Activated CD4-positive, alpha-beta memory T cell treated with anti-CD3 and anti-CD28 coated beads for 36 hours (primary cell): ENCODE results near the gene ELAPOR1. TPM values are rescaled to one million over a fixed set of nuclear protein-coding genes. Genes with fewer than 3 reads are reported as not detected.
A peak's percentile ranks its signal among the peaks of the same experiment; 100 is the strongest.

Source experiments
- CTCF ChIA-PET: fragments of 350-600 bp; sonication (Branson Sonifier 250); formaldehyde crosslinking; loops from one replicate; lab custom pipeline; 2021; ENCODE audit warnings: antibody characterized with exemption, inconsistent platforms; lab: Charles Lee
- POLR2A ChIA-PET: fragments of 350-600 bp; sonication (Branson Sonifier 250); formaldehyde crosslinking; loops from one replicate; lab custom pipeline; 2021; ENCODE audit warnings: antibody characterized with exemption; lab: Charles Lee
- DNase-seq: peaks from one replicate; pipeline ENCODE4 v3.0.0-alpha.2; 2020
- H3K27ac Mint-ChIP-seq: one replicate; pipeline ENCODE4 v1.8.0; 2021; ENCODE audit warnings: mixed read lengths
- H3K27me3 Mint-ChIP-seq: one replicate; pipeline ENCODE4 v1.8.0; 2021; ENCODE audit warnings: mixed read lengths
- H3K36me3 Mint-ChIP-seq: one replicate; pipeline ENCODE4 v1.8.0; 2021; ENCODE audit warnings: mixed read lengths
- H3K4me1 Mint-ChIP-seq: one replicate; pipeline ENCODE4 v1.8.0; 2021; ENCODE audit warnings: low read depth, mixed read lengths
- H3K4me3 Mint-ChIP-seq: one replicate; pipeline ENCODE4 v1.8.0; 2021; ENCODE audit warnings: mild to moderate bottlenecking, mixed read lengths
- H3K9me3 Mint-ChIP-seq: one replicate; pipeline ENCODE4 v1.8.0; 2021; ENCODE audit warnings: mixed read lengths
- intact Hi-C: fragments of 100-400 bp; cut with micrococcal nuclease; formaldehyde crosslinking; loops from one replicate; pipeline ENCODE4 v1.15.1; 2023
- total RNA-seq, 2 experiments: library from RNA; stranded (reverse); gene quantifications; one replicate each; pipeline ENCODE4 v1.2.3, GENCODE V29; 2021

Gene ELAPOR1
- total RNA-seq, 2 experiments from 2014 or later: 9.1 to 11.5 TPM

- no peak for DNase-seq
- intact Hi-C loops: no loop called here
- Mint-ChIP-seq H3K27me3 (no peaks in the 10 kb centered on the region), H3K27ac (peak overlapping the region; percentile 20), H3K4me1 (peaks cover 37% of the 10 kb centered on the region), H3K36me3 (no peaks in the 10 kb centered on the region), H3K4me3 (no peak overlapping the region), H3K9me3 (no peaks in the 10 kb centered on the region)
- CTCF ChIA-PET: interaction anchor here (0.8 to 2.8 kb wide), 5 partner anchors 14 to 675 kb away, joined by 3 to 34 read pairs (median 3); no protein-coding TSS in a partner anchor
- POLR2A ChIA-PET: interaction anchor here (0.5 to 4.5 kb wide), 2 partner anchors 16 to 332 kb away, joined by 3 to 35 read pairs; no protein-coding TSS in a partner anchor
Observed at GRCh38 chr1:109116286-109116685, 2.4 kb downstream of the ELAPOR1 start.

GRCh38 chr1:109118089-109118488, 4.2 kb downstream of the ELAPOR1 start:
- no peaks in the 10 kb centered on the region for H3K36me3 Mint-ChIP-seq
- no peak for DNase-seq
- ChIA-PET POLR2A (no interaction called here), CTCF (interaction anchor here (1.2 kb wide), 1 partner anchor 156 kb away, joined by 4 read pairs; no protein-coding TSS in a partner anchor)
- intact Hi-C loops: no loop called here
- no peak overlapping the region for H3K4me3 Mint-ChIP-seq
- H3K4me1 Mint-ChIP-seq: peaks cover 32% of the 10 kb centered on the region
- no peaks in the 10 kb centered on the region for H3K9me3 Mint-ChIP-seq
- H3K27me3 Mint-ChIP-seq: no peaks in the 10 kb centered on the region
- no peak overlapping the region for H3K27ac Mint-ChIP-seq

GRCh38 chr1:109120356-109120755, 6.4 kb downstream of the ELAPOR1 start:
- POLR2A ChIA-PET: no interaction called here

DNA sequence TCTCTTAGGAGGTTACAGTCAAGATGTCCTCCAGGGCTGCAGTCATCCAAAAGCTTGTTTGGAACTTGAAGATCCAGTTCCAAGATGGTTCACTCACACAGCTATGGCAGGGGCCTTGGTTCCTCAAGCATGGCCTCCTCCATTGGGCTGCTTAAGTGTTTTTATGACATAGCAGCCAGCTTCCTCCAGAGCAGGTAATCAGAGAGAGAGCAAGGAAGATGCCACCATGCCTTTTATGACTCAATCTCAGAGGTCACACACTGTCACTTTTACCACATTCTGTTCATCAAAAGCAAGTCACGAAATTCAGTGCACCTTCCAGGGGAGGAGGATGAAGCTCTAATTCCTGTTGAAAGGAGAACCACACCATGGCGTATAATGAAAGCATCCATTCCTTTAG, 17.1 kb downstream of the ELAPOR1 start:
- POLR2A ChIA-PET: no interaction called here
- CTCF ChIA-PET: interaction anchor here (1.0 to 2.0 kb wide), 6 partner anchors 15 to 402 kb away, joined by 3 to 6 read pairs (median 3); partner anchors contain the start of gene ELAPOR1
- Mint-ChIP-seq H3K27ac (no peak overlapping the region), H3K4me3 (no peak overlapping the region), H3K4me1 (peaks cover 9% of the 10 kb centered on the region), H3K9me3 (no peaks in the 10 kb centered on the region), H3K27me3 (no peaks in the 10 kb centered on the region), H3K36me3 (no peaks in the 10 kb centered on the region)
- DNase-seq: no peak
- intact Hi-C loops: no loop called here

More at GRCh38 chr1:109120356-109120755, 6.4 kb downstream of the ELAPOR1 start:
- H3K4me1 Mint-ChIP-seq: peaks cover 14% of the 10 kb centered on the region
- no peak for DNase-seq
- CTCF ChIA-PET: interaction anchor here (3.0 kb wide), 1 partner anchor 8 kb away, joined by 10 read pairs; a partner anchor contains a TSS
- no peaks in the 10 kb centered on the region for H3K9me3 Mint-ChIP-seq
- H3K36me3 Mint-ChIP-seq: no peaks in the 10 kb centered on the region
- no peak overlapping the region for H3K4me3 Mint-ChIP-seq
- intact Hi-C loops: no loop called here
- no peaks in the 10 kb centered on the region for H3K27me3 Mint-ChIP-seq
- H3K27ac Mint-ChIP-seq: no peak overlapping the region

GRCh38 chr1:109131800-109132199, 17.9 kb downstream of the ELAPOR1 start:
- H3K4me3 Mint-ChIP-seq: no peak overlapping the region
- POLR2A ChIA-PET: no interaction called here
- H3K36me3 Mint-ChIP-seq: no peaks in the 10 kb centered on the region
- H3K27me3 Mint-ChIP-seq: no peaks in the 10 kb centered on the region
- no peaks in the 10 kb centered on the region for H3K9me3 Mint-ChIP-seq
- H3K27ac Mint-ChIP-seq: no peak overlapping the region
- no peak for DNase-seq
- CTCF ChIA-PET: interaction anchor here (1.0 to 2.0 kb wide), 3 partner anchors 17 to 32 kb away, joined by 3 to 6 read pairs (median 3); partner anchors contain the start of gene ELAPOR1
- peaks cover 10% of the 10 kb centered on the region for H3K4me1 Mint-ChIP-seq
- intact Hi-C loops: no loop called here

DNA sequence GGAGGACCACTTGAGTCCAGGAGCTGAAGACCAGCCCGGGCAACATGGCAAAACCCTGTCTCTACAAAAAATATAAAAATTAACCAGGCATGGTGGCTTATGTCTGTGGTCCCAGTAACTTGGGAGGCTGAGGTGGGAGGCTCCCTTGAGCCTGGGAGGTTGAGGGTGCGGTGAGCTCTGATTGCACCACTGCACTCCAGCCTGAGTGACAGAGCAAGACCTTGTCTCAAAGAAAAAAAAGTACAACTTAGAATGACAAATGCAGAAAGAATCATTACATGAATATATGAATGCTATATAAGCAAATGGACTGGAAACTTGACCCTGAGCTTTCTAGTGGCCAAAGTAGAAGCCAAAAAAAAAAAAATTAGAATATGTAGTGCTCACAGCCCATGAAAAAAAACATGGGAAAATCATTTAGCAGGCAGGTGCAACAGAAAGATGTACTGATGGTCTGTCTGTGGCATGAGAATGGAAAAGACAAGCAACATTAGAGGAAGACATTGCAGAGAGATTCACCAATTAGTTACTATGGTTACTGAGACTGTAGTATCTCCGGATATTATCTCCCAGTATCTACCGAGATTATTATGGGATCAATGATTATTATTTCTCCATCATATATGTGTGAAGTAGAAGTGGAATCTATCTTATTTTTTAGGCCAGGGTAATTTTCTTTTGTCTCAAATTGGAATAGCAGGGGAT, 19.2 kb downstream of the ELAPOR1 start:
- ChIA-PET CTCF (no interaction called here), POLR2A (no interaction called here)
- intact Hi-C loops: no loop called here

DNA sequence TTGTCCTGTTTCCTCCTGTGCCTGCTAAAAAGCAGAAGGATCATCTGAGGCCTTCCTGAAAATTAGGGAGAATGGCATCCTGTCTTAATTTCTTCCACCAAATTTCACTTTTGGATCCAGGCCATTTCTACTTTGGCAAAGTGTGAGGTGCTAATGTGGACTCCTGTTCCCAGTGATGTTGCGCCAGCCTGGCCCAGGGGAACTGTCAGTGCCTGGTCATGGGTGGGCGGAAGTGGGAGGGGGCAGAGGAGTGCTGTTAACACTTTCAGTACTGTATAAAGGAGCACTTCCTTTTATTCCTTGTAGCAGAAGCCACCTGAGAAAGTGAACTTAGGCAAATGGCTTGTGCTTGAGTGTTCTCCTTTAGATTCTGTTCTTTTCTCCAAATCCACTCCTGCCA, 19.9 kb downstream of the ELAPOR1 start:
- H3K27ac Mint-ChIP-seq: no peak overlapping the region
- intact Hi-C loops: no loop called here
- ChIA-PET CTCF (no interaction called here), POLR2A (no interaction called here)
- no peaks in the 10 kb centered on the region for H3K36me3 Mint-ChIP-seq
- no peaks in the 10 kb centered on the region for H3K9me3 Mint-ChIP-seq
- peaks cover 10% of the 10 kb centered on the region for H3K4me1 Mint-ChIP-seq
- H3K27me3 Mint-ChIP-seq: no peaks in the 10 kb centered on the region
- no peak overlapping the region for H3K4me3 Mint-ChIP-seq
- no peak for DNase-seq

More for the DNA sequence above, 19.2 kb downstream of the ELAPOR1 start:
- H3K27ac Mint-ChIP-seq: no peak overlapping the region
- no peak overlapping the region for H3K4me3 Mint-ChIP-seq
- no peak for DNase-seq
- H3K36me3 Mint-ChIP-seq: no peaks in the 10 kb centered on the region
- no peaks in the 10 kb centered on the region for H3K9me3 Mint-ChIP-seq
- H3K4me1 Mint-ChIP-seq: peaks cover 10% of the 10 kb centered on the region
- no peaks in the 10 kb centered on the region for H3K27me3 Mint-ChIP-seq

- POLR2A ChIA-PET: interaction anchor here (0.7 kb wide), 1 partner anchor 118 kb away, joined by 3 read pairs; no protein-coding TSS in a partner anchor
- DNase-seq: no peak
- CTCF ChIA-PET: interaction anchor here (0.6 to 1.4 kb wide), 3 partner anchors 22 to 369 kb away, joined by 3 to 4 read pairs (median 3); a partner anchor contains a TSS
- H3K9me3 Mint-ChIP-seq: no peaks in the 10 kb centered on the region
- H3K36me3 Mint-ChIP-seq: no peaks in the 10 kb centered on the region
- no peaks in the 10 kb centered on the region for H3K27me3 Mint-ChIP-seq
- H3K27ac Mint-ChIP-seq: no peak overlapping the region
- peaks cover 10% of the 10 kb centered on the region for H3K4me1 Mint-ChIP-seq
- intact Hi-C loops: no loop called here
- no peak overlapping the region for H3K4me3 Mint-ChIP-seq
Observed at GRCh38 chr1:109134423-109134822, 20.5 kb downstream of the ELAPOR1 start.

GRCh38 chr1:109135940-109136339, 22.0 kb downstream of the ELAPOR1 start:
- CTCF ChIA-PET: interaction anchor here (1.4 kb wide), 1 partner anchor 23 kb away, joined by 4 read pairs; a partner anchor contains a TSS

GRCh38 chr1:109136766-109137165, 22.9 kb downstream of the ELAPOR1 start:
- DNase-seq: no peak
- H3K27me3 Mint-ChIP-seq: no peaks in the 10 kb centered on the region
- H3K4me1 Mint-ChIP-seq: peaks cover 10% of the 10 kb centered on the region
- no peak overlapping the region for H3K27ac Mint-ChIP-seq
- ChIA-PET CTCF (no interaction called here), POLR2A (no interaction called here)
- intact Hi-C loops: no loop called here
- no peaks in the 10 kb centered on the region for H3K36me3 Mint-ChIP-seq
- no peak overlapping the region for H3K4me3 Mint-ChIP-seq
- no peaks in the 10 kb centered on the region for H3K9me3 Mint-ChIP-seq

More at GRCh38 chr1:109135940-109136339, 22.0 kb downstream of the ELAPOR1 start:
- no peak overlapping the region for H3K27ac Mint-ChIP-seq
- peaks cover 10% of the 10 kb centered on the region for H3K4me1 Mint-ChIP-seq
- POLR2A ChIA-PET: no interaction called here
- no peaks in the 10 kb centered on the region for H3K27me3 Mint-ChIP-seq
- no peak overlapping the region for H3K4me3 Mint-ChIP-seq
- H3K9me3 Mint-ChIP-seq: no peaks in the 10 kb centered on the region
- no peak for DNase-seq
- intact Hi-C loops: no loop called here
- H3K36me3 Mint-ChIP-seq: no peaks in the 10 kb centered on the region

GRCh38 chr1:109137958-109138357, 24.0 kb downstream of the ELAPOR1 start:
- no peak for DNase-seq
- CTCF ChIA-PET: no interaction called here
- no peaks in the 10 kb centered on the region for H3K36me3 Mint-ChIP-seq
- no peak overlapping the region for H3K4me3 Mint-ChIP-seq
- H3K9me3 Mint-ChIP-seq: no peaks in the 10 kb centered on the region
- H3K4me1 Mint-ChIP-seq: peaks cover 10% of the 10 kb centered on the region
- H3K27ac Mint-ChIP-seq: no peak overlapping the region
- intact Hi-C loops: no loop called here
- POLR2A ChIA-PET: no interaction called here
- no peaks in the 10 kb centered on the region for H3K27me3 Mint-ChIP-seq

DNA sequence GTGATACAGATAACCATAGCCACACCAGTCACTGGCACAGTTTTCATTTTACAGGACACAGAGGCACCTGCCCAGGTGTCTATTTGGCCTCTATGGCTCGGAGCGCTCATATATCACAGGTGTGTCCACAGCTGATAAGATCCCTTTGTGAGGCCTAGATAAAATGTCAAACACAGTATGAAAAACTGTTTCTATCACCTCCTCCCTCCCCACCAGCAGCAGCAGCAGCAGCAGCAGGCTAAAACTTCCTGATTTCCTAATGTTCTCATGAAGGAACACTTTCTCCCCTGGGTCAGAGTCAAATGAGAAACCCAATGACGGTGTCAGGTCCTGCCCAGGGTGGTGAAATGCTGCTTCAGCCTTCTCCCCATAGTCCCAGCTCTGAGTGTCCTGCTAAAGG, 24.4 kb downstream of the ELAPOR1 start:
- Mint-ChIP-seq H3K4me3 (no peak overlapping the region), H3K4me1 (peaks cover 10% of the 10 kb centered on the region), H3K27ac (no peak overlapping the region), H3K27me3 (no peaks in the 10 kb centered on the region), H3K36me3 (no peaks in the 10 kb centered on the region), H3K9me3 (no peaks in the 10 kb centered on the region)
- ChIA-PET CTCF (no interaction called here), POLR2A (no interaction called here)
- intact Hi-C loops: no loop called here
- DNase-seq: no peak
